ENCODE data around the gene NT5C1B.

NT5C1B gene

GRCh38 chr2:18551623-18552022 is 37.7 kb downstream of the NT5C1B start:
- DNase-seq (ENCODE audit: low read depth in 2 of 2, low spot score in 1 of 2), result no peak

GRCh38 chr2:18551169-18551568 is 38.2 kb downstream of the NT5C1B start:
- no peak for DNase-seq (ENCODE audit: low read depth in 2 of 2, low spot score in 1 of 2)

GRCh38 chr2:18550433-18550832 is 38.9 kb downstream of the NT5C1B start:
- no peak for DNase-seq (ENCODE audit: low read depth in 2 of 2, low spot score in 1 of 2)

- DNase-seq (ENCODE audit: low read depth in 2 of 2, low spot score in 1 of 2), result no peak
These were observed 40.3 kb downstream of the NT5C1B start for GRCh38 chr2:18549083-18549482.

GRCh38 chr2:18548621-18549020 is 40.7 kb downstream of the NT5C1B start:
- DNase-seq (ENCODE audit: low read depth in 2 of 2, low spot score in 1 of 2), result no peak

- no peak for DNase-seq (ENCODE audit: low read depth in 2 of 2, low spot score in 1 of 2)
These were observed 42.8 kb downstream of the NT5C1B start for GRCh38 chr2:18546567-18546966.

GRCh38 chr2:18545384-18545783 is 44.0 kb downstream of the NT5C1B start:
- no peak for DNase-seq (ENCODE audit: low read depth in 2 of 2, low spot score in 1 of 2)

- DNase-seq (ENCODE audit: low read depth in 2 of 2, low spot score in 1 of 2), result no peak
These were observed 45.2 kb downstream of the NT5C1B start for GRCh38 chr2:18544171-18544570.

GRCh38 chr2:18540872-18541271 is 48.5 kb downstream of the NT5C1B start:
- DNase-seq (ENCODE audit: low read depth in 2 of 2, low spot score in 1 of 2), result no peak

- no peak for DNase-seq (ENCODE audit: low read depth in 2 of 2, low spot score in 1 of 2)
These were observed 52.7 kb downstream of the NT5C1B start for GRCh38 chr2:18536697-18537096.

GRCh38 chr2:18536100-18536499 is 53.3 kb downstream of the NT5C1B start:
- no peak for DNase-seq (ENCODE audit: low read depth in 2 of 2, low spot score in 1 of 2)

- no peak for DNase-seq (ENCODE audit: low read depth in 2 of 2, low spot score in 1 of 2)
These were observed 58.2 kb downstream of the NT5C1B start for GRCh38 chr2:18531194-18531593.

GRCh38 chr2:18527822-18528221 is 61.5 kb downstream of the NT5C1B start:
- DNase-seq (ENCODE audit: low read depth in 2 of 2, low spot score in 1 of 2), result no peak

- DNase-seq (ENCODE audit: low read depth in 2 of 2, low spot score in 1 of 2), result no peak
These were observed 62.0 kb downstream of the NT5C1B start for GRCh38 chr2:18527326-18527725.

- no peak for DNase-seq (ENCODE audit: low read depth in 2 of 2, low spot score in 1 of 2)
These were observed 62.9 kb downstream of the NT5C1B start for GRCh38 chr2:18526429-18526828.

GRCh38 chr2:18525852-18526251 is 63.5 kb downstream of the NT5C1B start:
- DNase-seq (ENCODE audit: low read depth in 2 of 2, low spot score in 1 of 2), result no peak

- no peak for DNase-seq (ENCODE audit: low read depth in 2 of 2, low spot score in 1 of 2)
These were observed 64.1 kb downstream of the NT5C1B start for GRCh38 chr2:18525236-18525635.

- DNase-seq (ENCODE audit: low read depth in 2 of 2, low spot score in 1 of 2), result no peak
These were observed 66.8 kb downstream of the NT5C1B start for GRCh38 chr2:18522484-18523146.

- DNase-seq (ENCODE audit: low read depth in 2 of 2, low spot score in 1 of 2), result peak; percentile 49 to 60
These were observed 68.6 kb downstream of the NT5C1B start for GRCh38 chr2:18520451-18521425.

- no peak for DNase-seq (ENCODE audit: low read depth in 2 of 2, low spot score in 1 of 2)
These were observed 69.4 kb downstream of the NT5C1B start for GRCh38 chr2:18519914-18520450.

GRCh38 chr2:18518116-18519111 is 71.0 kb downstream of the NT5C1B start:
- no peak for DNase-seq (ENCODE audit: low read depth in 2 of 2, low spot score in 1 of 2)

Data from stimulated activated CD8-positive, alpha-beta memory T cell treated with anti-CD3 and anti-CD28 coated beads, Interleukin-4, amount 100 ng/mL, for 1 hour (primary cell).